GM19395 (cell line): ENCODE data around the gene SHROOM3.

ENCODE experiments used
- ATAC-seq: cut with Tn5 transposase; IDR thresholded peaks from one replicate; pipeline ENCODE4 v1.9.1; 2021; ENCODE audit warnings: mild to moderate bottlenecking, moderate library complexity; ENCODE audit not compliant: unreplicated experiment

Gene SHROOM3

DNA sequence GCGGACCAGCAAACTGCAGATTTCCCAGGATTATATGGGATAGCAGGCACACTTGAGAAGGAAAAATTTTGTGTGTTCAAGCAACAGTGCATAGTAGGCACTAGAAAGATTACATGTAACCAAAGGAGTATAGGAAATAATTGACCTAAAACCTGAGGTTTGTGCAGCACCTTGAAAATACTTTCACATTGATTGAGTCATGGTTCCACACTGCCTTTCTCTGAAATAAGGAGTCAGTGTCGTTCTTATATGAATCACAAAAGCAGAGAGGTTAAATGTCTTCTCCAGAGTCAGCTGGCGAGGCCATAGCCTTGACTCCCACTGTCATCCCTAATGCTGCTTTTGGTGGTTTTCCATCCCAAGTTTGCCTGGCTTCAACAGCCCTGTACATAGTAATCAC, 324.0 kb downstream of the SHROOM3 start:
- peak; percentile 63 for ATAC-seq

DNA sequence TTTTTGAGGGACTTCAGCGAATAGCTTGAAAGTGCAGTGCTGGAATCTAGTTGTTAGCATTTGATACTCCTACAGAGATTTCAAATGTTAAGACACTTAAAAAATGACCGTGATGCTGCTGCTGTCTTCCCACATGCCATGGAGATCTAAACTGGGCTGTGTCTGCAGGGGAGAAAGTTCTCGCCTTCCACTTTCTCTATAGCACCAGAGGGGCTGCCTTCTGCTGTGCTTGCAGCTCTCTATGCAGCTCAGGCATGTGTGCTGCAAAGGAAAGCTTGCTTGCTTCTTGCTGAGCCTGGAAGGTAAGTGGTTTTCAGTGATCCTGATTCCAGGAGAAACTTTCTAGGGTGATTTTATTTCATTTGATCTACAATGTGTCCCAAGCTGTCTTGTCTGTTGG, 325.2 kb downstream of the SHROOM3 start:
- ATAC-seq: no peak

GRCh38 chr4:76762137-76763130, 327.4 kb downstream of the SHROOM3 start:
- ATAC-seq: no peak

DNA sequence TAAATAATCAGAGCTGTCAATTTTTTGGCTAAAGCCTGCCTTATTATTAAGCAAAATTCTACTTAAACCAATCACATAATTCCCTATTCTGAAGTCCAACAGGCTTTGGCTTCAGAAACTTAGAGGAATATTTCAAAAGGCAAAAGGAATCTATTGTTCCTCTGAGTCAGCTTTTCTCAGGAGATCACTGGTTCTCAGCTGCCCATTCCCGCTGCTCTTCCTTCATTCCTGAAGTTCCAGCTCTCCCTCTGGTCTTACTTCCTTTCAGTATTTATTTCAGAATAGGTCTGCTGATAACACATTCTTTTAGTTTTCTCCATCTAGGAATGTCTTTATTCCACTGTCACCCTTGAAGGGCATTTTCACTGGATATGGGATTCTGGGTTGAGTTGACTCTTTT, 329.2 kb downstream of the SHROOM3 start:
- no peak for ATAC-seq

DNA sequence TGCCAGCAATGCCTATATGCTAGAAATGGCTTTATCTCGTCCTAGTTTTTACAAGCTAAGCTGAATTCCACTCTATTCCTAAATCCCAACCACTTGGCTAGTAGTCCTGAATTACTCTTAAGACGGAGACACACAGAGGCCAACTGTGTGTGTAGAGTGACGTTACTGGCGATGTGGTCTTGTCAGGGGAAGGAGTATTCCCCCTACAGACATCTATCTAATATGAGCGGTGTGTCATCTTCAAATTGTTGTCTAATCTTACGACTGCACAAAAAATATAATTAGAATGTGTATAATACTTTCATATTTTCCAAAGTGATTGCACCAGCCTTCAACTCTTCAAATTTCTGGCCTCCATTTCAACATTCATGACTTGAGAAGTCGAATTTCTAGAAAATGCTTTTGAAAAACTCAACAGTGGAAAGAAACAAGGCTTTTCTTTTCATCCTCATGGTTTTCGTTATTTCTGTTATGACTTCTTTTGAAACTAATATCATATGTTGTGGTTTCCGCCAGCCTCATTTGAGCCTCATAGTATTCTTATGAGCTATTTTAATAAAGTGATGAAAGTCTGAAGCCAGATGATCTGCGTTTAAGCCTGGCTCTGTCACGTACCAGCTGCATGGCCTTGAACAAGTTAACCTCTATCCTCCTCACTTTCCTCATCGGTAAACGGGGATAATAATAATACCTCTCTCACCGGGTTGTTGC, 330.6 kb downstream of the SHROOM3 start:
- no peak for ATAC-seq

DNA sequence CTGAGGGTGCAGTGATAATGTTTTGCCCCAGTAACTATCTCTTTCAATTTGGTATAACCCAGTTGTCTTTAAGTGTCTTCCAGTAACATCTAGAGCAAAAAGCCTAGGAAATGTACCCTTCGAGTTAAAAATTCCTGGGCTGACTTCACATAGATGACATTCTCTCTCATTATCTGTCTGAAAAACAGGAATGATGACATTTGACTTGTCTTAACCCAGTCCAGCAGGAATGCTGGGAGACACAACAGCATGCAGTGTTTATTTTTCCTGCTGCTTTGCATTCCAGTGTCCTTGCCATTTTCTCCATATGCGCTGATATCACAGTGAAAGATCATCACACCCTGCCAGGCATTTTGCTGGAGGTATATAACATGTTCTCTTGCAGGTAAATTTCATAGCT, 333.0 kb downstream of the SHROOM3 start:
- no peak for ATAC-seq

GRCh38 chr4:76772498-76773106, 337.6 kb downstream of the SHROOM3 start:
- ATAC-seq: peak; percentile 88

GRCh38 chr4:76773766-76774165, 338.7 kb downstream of the SHROOM3 start:
- ATAC-seq: no peak

GRCh38 chr4:76779740-76780459, 344.9 kb downstream of the SHROOM3 start:
- ATAC-seq: no peak

DNA sequence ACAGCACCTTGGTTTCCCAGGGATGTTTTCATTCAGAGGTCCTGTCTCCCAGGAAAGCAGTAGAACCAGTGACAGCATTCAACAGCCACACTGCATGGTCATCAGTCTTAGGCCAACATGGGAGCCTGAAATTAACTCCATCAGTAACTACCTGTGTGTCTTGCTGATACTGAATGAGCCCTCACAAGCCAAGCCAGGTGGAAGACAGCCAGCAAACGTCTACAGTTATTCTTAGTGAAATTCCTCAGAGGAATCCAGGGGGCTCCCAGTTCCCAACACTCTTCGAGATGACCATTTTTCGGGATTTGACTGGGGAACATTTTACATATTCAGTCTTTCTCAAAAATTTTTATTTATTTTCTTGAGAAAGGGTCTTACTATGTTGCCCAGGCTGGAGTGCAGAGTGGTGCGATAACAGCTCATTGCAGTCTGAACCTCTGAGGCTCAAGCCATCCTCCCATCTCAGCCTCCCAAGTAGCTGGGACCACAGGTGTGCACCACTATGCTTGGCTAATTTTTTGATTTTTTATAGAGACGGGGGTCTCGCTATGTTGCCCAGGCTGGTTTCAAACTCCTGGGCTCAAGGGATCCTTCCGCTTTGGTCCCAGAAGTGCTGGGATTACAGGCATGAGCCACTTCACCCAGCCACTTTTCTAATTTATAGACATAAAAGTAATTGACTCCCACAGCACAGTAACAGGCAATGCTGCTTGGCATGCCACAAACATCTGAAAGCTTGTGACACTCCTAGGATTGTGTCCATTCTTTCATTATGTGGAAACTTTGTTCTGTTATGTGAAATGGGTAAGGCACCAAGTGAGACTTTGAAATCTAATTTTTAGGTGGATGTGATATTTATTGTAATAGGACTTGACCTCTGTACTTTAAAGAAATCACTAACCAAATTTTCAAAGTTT, 346.0 kb downstream of the SHROOM3 start:
- no peak for ATAC-seq

GRCh38 chr4:76781698-76782595, 346.9 kb downstream of the SHROOM3 start:
- peak; percentile 75 for ATAC-seq

DNA sequence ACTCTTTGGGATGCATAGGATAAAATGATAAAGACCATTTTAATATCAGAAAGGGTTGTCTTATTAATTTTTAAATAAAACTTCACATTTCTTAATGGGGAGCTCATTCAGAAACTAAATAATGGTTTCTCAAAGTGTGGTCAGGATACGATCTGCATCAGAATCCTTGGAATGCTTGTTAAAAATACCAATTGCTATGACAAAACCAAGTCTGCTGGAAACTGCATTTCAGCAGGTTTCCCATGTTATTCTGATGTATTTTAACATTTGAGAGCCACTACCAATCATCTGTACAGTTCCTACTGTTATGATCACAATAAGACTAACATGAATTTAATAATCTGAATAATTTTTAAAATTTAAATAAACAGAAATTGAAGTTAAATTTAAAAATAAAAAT, 347.8 kb downstream of the SHROOM3 start:
- ATAC-seq: no peak

GRCh38 chr4:76783836-76784235, 348.8 kb downstream of the SHROOM3 start:
- ATAC-seq: no peak

GRCh38 chr4:76784237-76784636, 349.2 kb downstream of the SHROOM3 start:
- no peak for ATAC-seq

GRCh38 chr4:76787898-76788297, 352.9 kb downstream of the SHROOM3 start:
- ATAC-seq: no peak

DNA sequence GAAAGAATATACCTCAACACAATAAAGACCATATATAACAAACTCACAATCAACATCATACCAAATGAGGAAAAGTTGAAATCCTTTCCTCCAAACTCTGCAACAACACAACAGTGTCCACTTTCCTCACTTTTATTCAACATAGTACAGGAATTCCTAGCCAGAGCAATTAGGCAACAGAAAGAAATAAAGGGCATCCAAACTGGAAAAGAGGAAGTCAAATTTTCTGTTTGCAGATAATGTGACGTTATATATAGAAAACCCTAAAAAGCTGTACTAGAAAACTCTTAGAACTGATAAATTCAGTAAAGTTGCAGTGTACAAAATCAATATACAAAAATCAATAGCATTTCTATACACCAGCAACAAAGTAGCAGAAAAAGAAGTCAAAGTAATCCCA, 355.3 kb downstream of the SHROOM3 start:
- no peak for ATAC-seq

- ATAC-seq: no peak
Measured at GRCh38 chr4:76791479-76791878, 356.4 kb downstream of the SHROOM3 start.

DNA sequence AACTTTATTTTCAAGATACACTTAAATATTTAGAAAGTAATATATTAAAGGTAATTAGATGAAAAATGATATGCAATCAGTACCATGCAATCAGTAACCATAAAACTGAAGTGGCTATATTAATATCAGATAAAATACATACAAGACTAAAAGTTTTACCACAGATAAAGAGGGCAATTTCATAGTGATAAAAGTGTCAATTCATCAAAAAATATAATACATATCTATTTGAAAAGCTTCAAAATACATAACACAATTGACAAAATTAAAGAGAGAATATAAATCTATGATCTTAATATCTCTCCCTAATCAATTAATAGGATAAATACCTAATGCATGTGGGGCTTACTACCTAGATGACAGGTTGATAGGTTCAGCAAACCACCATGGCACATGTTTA, 357.4 kb downstream of the SHROOM3 start:
- no peak for ATAC-seq

DNA sequence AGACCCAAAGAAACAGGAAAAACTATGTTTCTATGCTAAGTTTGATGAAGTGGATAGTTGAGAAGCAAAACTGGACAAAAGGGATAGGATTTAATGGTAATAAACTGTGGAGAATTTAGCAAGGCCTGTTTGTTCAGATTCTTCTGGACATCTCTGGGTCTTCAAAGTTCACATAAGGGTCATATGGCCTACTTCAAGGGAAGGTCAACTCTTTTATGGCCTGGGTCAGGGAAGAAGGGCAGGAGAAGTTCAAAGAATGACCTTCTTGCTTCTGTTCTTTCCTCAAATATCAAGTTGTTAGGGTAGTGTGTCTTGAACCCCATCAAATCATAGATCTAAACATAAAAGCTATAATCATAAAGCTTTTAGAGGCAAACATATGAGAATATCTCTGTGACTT, 360.2 kb downstream of the SHROOM3 start:
- ATAC-seq: no peak
